ENCODE results near the gene ACAP3.

DNA sequence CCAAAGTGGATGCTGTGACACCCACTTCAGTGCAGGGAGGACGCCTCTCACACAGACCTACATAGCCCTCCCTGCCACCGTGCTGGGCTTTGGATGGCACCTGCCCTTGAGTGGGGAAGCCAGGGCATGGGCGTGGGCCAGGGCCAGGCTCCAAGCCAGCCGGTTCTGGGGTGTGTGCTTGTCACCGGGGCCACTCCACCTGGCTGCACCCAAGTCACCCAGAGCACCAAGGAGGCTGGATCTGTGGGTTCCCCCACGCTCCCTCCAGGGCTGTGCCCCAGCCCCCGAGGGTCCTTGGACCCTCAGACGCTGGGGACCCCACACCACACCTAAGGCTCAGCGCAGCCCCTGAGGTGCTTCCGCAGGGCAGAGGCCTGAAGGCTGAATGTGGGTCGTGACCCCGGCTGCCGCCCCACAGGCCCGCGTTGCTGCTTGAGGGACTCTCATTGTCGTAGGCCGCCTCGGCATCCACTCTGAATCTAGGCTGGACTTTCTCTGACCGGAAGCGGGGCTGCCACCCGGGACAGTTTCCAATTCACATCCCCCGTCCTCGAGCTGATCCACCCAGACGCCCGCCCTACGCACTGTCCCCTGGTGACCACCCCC lies 49.2 kb upstream of the ACAP3 start:
- TF ChIP-seq, protein P1, sequence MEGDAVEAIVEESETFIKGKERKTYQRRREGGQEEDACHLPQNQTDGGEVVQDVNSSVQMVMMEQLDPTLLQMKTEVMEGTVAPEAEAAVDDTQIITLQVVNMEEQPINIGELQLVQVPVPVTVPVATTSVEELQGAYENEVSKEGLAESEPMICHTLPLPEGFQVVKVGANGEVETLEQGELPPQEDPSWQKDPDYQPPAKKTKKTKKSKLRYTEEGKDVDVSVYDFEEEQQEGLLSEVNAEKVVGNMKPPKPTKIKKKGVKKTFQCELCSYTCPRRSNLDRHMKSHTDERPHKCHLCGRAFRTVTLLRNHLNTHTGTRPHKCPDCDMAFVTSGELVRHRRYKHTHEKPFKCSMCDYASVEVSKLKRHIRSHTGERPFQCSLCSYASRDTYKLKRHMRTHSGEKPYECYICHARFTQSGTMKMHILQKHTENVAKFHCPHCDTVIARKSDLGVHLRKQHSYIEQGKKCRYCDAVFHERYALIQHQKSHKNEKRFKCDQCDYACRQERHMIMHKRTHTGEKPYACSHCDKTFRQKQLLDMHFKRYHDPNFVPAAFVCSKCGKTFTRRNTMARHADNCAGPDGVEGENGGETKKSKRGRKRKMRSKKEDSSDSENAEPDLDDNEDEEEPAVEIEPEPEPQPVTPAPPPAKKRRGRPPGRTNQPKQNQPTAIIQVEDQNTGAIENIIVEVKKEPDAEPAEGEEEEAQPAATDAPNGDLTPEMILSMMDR (IDR thresholded peaks at IDR 0.05; ENCODE audit: low read depth, low read length, missing input control) = no peak
- no peak for TF ChIP-seq SP1 (IDR thresholded peaks at IDR 0.05)

Data from liver (tissue), 3 donors.